C4-2B (cell line): ENCODE results near the gene CCDC88B.

Experiments used
- H3K27ac ChIP-seq: fragments of 450-650 bp; 2 replicates; pipeline ENCODE4 v1.5.1; 2017
- ZFX ChIP-seq: fragments of 450-650 bp; IDR thresholded peaks from 2 replicates; pipeline ENCODE4 v1.6.1; 2017
- TF ChIP-seq, protein P1 (sequence below): fragments of 450-650 bp; conservative IDR thresholded peaks from 2 replicates; pipeline ENCODE4 v1.5.1; 2017; ENCODE audit warnings: mild to moderate bottlenecking

Gene CCDC88B

DNA sequence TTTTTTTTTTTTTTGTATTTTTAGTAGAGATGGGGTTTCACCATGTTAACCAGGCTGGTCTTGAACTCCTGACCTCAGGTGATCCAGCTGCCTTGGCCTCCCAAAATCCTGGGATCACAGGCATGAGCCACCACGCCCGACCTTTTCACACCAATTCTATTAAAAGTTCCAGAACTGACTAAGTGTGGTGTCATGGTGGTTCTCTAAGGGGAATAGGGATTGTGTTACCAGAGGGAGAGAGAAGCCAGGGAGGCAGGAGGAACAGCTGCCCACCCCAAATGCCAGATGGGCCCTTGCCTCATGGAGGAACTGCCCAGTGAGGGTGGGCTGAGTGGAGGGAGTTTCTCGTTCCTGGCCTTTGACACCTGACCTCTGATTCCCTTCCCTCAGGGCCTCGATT lies 24.9 kb downstream of the CCDC88B start:
- H3K27ac ChIP-seq: no peak overlapping the region
- TF ChIP-seq, protein P1, sequence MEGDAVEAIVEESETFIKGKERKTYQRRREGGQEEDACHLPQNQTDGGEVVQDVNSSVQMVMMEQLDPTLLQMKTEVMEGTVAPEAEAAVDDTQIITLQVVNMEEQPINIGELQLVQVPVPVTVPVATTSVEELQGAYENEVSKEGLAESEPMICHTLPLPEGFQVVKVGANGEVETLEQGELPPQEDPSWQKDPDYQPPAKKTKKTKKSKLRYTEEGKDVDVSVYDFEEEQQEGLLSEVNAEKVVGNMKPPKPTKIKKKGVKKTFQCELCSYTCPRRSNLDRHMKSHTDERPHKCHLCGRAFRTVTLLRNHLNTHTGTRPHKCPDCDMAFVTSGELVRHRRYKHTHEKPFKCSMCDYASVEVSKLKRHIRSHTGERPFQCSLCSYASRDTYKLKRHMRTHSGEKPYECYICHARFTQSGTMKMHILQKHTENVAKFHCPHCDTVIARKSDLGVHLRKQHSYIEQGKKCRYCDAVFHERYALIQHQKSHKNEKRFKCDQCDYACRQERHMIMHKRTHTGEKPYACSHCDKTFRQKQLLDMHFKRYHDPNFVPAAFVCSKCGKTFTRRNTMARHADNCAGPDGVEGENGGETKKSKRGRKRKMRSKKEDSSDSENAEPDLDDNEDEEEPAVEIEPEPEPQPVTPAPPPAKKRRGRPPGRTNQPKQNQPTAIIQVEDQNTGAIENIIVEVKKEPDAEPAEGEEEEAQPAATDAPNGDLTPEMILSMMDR: no peak
- no peak for TF ChIP-seq ZFX

DNA sequence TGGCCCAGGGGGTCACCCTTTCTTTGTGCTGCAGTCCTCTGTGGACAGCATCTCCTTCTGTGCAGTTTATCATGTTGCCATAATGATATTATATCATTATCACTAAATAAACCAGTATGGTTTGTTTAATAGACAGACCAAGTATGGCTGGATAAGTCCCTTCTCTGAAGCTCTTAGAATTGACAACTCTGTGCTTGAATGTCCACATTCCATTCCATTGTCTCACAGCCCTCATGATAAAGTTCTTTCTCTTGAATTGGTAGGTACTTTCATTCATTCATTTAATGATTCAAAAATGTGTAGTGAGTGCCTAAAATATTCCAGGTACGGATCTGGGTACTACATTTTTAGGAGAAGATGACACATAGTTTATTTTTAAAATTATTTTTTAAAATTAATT lies 26.7 kb downstream of the CCDC88B start:
- no peak for TF ChIP-seq ZFX
- TF ChIP-seq, protein P1: no peak
- no peak overlapping the region for H3K27ac ChIP-seq

DNA sequence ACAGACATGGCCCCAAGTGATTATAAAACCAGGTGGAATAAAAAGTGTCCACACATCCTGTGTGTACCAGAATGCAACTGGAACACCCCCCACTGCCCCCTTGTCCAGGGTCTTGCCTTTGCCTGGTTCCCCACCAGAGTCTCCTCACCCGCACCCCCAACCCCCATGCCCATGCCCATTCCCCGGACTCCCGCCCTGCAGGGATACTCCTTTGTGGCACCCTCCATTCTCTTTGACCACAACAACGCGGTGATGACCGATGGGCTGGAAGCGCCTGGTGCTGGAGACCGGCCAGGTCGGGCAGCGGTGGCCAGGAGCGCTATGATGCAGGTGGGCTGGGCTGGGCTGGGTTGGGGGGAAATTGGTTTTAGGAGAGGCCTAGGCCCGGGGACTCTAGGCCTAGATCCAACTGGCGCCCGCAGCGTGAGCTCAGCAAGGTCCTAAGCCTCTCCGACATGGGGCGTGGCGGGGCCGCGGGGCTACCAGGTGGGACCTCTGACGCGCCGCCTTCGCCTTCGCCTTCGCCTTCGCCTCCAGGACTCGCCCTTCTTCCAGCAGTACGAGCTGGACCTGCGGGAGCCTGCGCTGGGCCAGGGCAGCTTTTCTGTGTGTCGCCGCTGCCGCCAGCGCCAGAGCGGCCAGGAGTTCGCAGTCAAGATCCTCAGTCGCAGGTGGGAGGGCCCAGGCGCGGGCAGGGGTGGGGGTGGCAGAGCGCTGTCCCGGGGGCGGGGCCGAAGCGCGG lies 28.1 kb downstream of the CCDC88B start:
- TF ChIP-seq, protein P1: no peak
- TF ChIP-seq ZFX: no peak
- no peak overlapping the region for H3K27ac ChIP-seq

DNA sequence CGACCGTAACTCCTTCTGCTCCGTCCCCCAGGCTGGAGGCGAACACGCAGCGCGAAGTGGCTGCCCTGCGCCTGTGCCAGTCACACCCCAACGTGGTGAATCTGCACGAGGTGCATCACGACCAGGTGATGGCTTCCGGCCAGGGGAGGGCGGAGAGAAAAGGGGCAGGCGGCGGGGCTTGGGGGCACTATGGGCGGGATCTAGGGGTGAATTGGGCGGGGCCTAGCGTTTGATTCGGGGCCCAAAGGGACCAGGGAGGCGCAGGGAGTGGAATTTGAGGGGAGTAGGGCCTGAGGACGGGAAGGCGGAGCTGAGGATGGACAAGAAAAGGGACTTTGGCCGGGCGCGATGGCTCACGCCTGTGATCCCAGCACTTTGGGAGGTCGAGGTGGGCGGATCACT lies 28.7 kb downstream of the CCDC88B start:
- TF ChIP-seq, protein P1: no peak
- TF ChIP-seq ZFX: no peak
- H3K27ac ChIP-seq: no peak overlapping the region

DNA sequence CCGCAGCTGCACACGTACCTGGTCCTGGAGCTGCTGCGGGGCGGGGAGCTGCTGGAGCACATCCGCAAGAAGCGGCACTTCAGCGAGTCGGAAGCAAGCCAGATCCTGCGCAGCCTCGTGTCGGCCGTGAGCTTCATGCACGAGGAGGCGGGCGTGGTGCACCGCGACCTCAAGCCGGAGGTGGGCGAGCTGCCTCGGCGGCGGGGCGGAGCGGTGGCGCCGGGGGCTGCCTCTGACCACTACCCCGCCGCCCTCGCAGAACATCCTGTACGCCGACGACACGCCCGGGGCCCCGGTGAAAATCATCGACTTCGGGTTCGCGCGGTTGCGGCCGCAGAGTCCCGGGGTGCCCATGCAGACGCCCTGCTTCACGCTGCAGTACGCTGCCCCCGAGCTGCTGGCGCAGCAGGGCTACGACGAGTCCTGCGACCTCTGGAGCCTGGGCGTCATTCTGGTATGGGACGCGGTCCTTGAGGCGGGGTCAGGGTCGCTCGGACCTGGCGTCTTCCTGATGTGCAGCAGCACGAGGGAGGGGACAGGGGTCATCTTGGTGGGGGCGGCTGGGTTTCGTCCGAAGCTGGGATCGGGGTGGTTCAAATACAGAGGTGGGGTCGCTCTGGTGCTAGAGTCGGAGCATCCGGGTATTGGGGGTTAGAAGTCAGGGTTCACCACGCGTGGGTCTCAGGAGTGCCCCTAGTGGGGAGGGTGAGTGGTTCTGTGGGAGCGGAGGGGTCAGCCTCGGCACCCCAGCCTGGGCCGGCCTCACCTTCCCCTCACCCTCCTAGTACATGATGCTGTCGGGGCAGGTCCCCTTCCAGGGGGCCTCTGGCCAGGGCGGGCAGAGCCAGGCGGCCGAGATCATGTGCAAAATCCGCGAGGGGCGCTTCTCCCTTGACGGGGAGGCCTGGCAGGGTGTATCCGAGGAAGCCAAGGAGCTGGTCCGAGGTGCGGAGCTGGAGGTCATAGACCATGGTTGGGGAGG lies 29.7 kb downstream of the CCDC88B start:
- H3K27ac ChIP-seq: no peak overlapping the region

DNA sequence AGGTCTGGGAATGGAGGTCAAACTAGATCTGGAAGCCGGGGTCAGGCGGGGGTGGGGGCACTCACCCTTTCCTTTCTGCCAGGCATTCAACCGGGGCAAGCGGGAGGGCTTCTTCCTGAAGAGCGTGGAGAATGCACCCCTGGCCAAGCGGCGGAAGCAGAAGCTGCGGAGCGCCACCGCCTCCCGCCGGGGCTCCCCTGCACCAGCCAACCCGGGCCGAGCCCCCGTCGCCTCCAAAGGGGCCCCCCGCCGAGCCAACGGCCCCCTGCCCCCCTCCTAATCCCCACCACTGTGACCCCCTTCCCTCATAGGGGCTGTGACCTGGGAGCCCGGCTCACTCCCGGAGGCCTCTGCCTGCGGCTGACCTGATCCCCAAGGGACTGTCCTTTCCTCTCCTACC lies 31.2 kb downstream of the CCDC88B start:
- TF ChIP-seq, protein P1: no peak
- no peak for TF ChIP-seq ZFX
- H3K27ac ChIP-seq: no peak overlapping the region

More for the DNA sequence above, 29.7 kb downstream of the CCDC88B start:
- TF ChIP-seq, protein P1: no peak
- no peak for TF ChIP-seq ZFX

DNA sequence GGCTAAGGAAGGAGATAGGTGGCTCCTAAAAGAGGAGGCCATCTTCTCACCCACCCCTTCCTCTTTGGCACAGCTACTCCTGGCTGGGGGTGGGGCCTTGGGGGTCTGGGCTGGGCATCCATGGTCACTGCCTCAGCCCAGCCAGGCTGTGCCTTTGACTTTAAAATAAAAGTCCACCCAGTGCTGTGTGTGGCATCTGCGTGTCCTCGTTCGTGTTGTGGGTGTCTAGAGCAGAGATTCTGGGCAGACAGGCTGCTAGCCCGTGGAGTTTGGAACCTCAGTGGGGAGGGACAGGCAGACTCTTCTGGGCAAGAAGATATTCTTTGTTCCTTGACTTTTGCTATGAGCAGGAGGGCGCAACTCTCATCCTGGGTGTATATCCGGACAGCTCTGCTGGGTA lies 32.0 kb downstream of the CCDC88B start:
- no peak overlapping the region for H3K27ac ChIP-seq
- TF ChIP-seq, protein P1: no peak
- TF ChIP-seq ZFX: no peak
